Natural killer cell (primary cell): ENCODE results near the gene GFOD2. TPM values are rescaled to one million over a fixed set of nuclear protein-coding genes. Genes with fewer than 3 reads are reported as not detected.

Experiments
- ATAC-seq, 3 donors: fragments of 150-1000 bp in 2 of 3; fragments of 200-7000 bp in 1 of 3; cut with Tn5 transposase; 1 replicate in 1 of 3; 2 replicates in 2 of 3; pipeline ENCODE4 v1.10.0; 2021; ENCODE audit warnings: mild to moderate bottlenecking in 2 of 3, moderate library complexity in 2 of 3
- DNase-seq, 2 donors: peaks; one replicate each; pipeline versions ENCODE4 v3.0.0 to v3.0.0-alpha.2; 2013 to 2021; ENCODE audit warnings: mixed read lengths in 1 of 2
- H3K27ac ChIP-seq: one replicate; pipeline ENCODE4 v1.5.1; 2013; ENCODE audit warnings: mild to moderate bottlenecking, low read length
- H3K27me3 ChIP-seq: one replicate; pipeline ENCODE4 v1.6.1; 2013; ENCODE audit warnings: low read length; ENCODE audit not compliant: control insufficient read depth, insufficient read depth
- H3K36me3 ChIP-seq: one replicate; pipeline ENCODE4 v1.6.1; 2013; ENCODE audit warnings: low read length; ENCODE audit not compliant: control insufficient read depth, insufficient read depth
- H3K4me1 ChIP-seq: one replicate; pipeline ENCODE4 v1.6.1; 2013; ENCODE audit warnings: low read length; ENCODE audit not compliant: control insufficient read depth, insufficient read depth
- H3K4me3 ChIP-seq: one replicate; pipeline ENCODE4 v1.5.1; 2013; ENCODE audit warnings: low read length
- H3K9me3 ChIP-seq: one replicate; pipeline ENCODE4 v1.6.1; 2013; ENCODE audit warnings: low read length; ENCODE audit not compliant: control insufficient read depth, insufficient read depth
- H3K27ac Mint-ChIP-seq, 2 donors: one replicate each; pipeline ENCODE4 v1.8.0; 2022; ENCODE audit warnings: mild to moderate bottlenecking in 2 of 2, mixed read lengths in 2 of 2, moderate library complexity in 1 of 2
- H3K27me3 Mint-ChIP-seq, 2 donors: one replicate each; pipeline ENCODE4 v1.8.0; 2022; ENCODE audit warnings: low read depth in 2 of 2, mixed read lengths in 2 of 2
- H3K36me3 Mint-ChIP-seq: one replicate; pipeline ENCODE4 v1.8.0; 2022; ENCODE audit warnings: mixed read lengths
- H3K4me1 Mint-ChIP-seq, 2 donors: one replicate each; pipeline ENCODE4 v1.8.0; 2022; ENCODE audit warnings: mixed read lengths in 2 of 2
- H3K4me3 Mint-ChIP-seq: one replicate; pipeline ENCODE4 v1.8.0; 2022; ENCODE audit warnings: mild to moderate bottlenecking, moderate library complexity, mixed read lengths
- H3K9me3 Mint-ChIP-seq, 2 donors: one replicate each; pipeline ENCODE4 v1.8.0; 2022; ENCODE audit warnings: mixed read lengths in 2 of 2
- WGBS: methylation state at CpG from one replicate; pipeline ENCODE4 v1.1.7; 2013; ENCODE audit warnings: missing lambda C conversion rate; ENCODE audit not compliant: insufficient coverage; 5-methylcytosine and 5-hydroxymethylcytosine counted together
- intact Hi-C: fragments of 100-400 bp; cut with micrococcal nuclease; formaldehyde crosslinking; loops from one replicate; pipeline ENCODE4 v1.14.2; 2022
- total RNA-seq, 4 donors: library from RNA; stranded (reverse); fragments of 120-200 nt in 1 of 4; gene quantifications; one replicate each; pipeline versions ENCODE4 v1.2.3 to v1.2.4, GENCODE V29; 2013 to 2022
- TF ChIP-seq, protein P1 (sequence below): fragments of 200-600 bp; IDR thresholded peaks from one replicate; pipeline ENCODE4 v1.8.0; 2022; ENCODE audit warnings: antibody characterized with exemption

The GFOD2 gene
- total RNA-seq, 3 donors from 2014 or later (not counting 1 experiment from before 2014, with no cell fraction given), result 6.5 to 10.9 (median 8.3) TPM

DNA sequence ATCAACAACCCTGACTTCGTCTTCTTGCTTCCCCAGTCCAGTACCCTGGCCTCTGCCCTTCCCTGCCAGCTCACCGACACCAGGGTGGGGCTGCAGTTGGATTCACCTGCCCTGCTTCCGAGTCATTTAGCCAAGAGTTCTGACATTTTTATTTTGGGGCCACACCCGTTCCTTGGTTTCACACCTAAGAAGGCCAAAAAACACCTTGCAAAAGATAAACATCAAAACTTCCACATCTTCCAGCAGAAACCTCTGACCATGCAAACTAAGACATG is 41.8 kb upstream of the GFOD2 start:
- ATAC-seq (no peak), DNase-seq (no peak)
- H3K4me3 ChIP-seq, result no peak overlapping the region
- no peaks in the 10 kb centered on the region for H3K9me3 ChIP-seq
- H3K27ac ChIP-seq, result no peak overlapping the region
- no peaks in the 10 kb centered on the region for H3K27me3 ChIP-seq
- TF ChIP-seq, protein P1, sequence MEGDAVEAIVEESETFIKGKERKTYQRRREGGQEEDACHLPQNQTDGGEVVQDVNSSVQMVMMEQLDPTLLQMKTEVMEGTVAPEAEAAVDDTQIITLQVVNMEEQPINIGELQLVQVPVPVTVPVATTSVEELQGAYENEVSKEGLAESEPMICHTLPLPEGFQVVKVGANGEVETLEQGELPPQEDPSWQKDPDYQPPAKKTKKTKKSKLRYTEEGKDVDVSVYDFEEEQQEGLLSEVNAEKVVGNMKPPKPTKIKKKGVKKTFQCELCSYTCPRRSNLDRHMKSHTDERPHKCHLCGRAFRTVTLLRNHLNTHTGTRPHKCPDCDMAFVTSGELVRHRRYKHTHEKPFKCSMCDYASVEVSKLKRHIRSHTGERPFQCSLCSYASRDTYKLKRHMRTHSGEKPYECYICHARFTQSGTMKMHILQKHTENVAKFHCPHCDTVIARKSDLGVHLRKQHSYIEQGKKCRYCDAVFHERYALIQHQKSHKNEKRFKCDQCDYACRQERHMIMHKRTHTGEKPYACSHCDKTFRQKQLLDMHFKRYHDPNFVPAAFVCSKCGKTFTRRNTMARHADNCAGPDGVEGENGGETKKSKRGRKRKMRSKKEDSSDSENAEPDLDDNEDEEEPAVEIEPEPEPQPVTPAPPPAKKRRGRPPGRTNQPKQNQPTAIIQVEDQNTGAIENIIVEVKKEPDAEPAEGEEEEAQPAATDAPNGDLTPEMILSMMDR, result no peak
- Mint-ChIP-seq H3K9me3 (no peaks in the 10 kb centered on the region), H3K27ac (peak overlapping the region; percentile 59 to 61), H3K4me3 (no peak overlapping the region), H3K27me3 (no peaks in the 10 kb centered on the region), H3K4me1 (peaks cover 17 to 23% of the 10 kb centered on the region in 2 donors), H3K36me3 (no peaks in the 10 kb centered on the region)
- H3K36me3 ChIP-seq, result peaks cover 9% of the 10 kb centered on the region
- intact Hi-C loops, result no loop called here
- WGBS, result 88% methylated on average over 4 of the region's 4 CpGs
- peaks cover 11% of the 10 kb centered on the region for H3K4me1 ChIP-seq

GRCh38 chr16:67760206-67760955 is 41.3 kb upstream of the GFOD2 start:
- H3K9me3 ChIP-seq, result no peaks in the 10 kb centered on the region
- no peaks in the 10 kb centered on the region for H3K27me3 ChIP-seq
- ATAC-seq (no peak), DNase-seq (no peak)
- WGBS, result 60% methylated on average over 8 of the region's 8 CpGs
- TF ChIP-seq, protein P1, result no peak
- H3K4me3 ChIP-seq, result no peak overlapping the region
- Mint-ChIP-seq H3K36me3 (no peaks in the 10 kb centered on the region), H3K27ac (peak overlapping the region; percentile 59 to 61), H3K27me3 (no peaks in the 10 kb centered on the region), H3K4me3 (no peak overlapping the region), H3K4me1 (peaks cover 17 to 23% of the 10 kb centered on the region in 2 donors), H3K9me3 (no peaks in the 10 kb centered on the region)
- H3K36me3 ChIP-seq, result peaks cover 9% of the 10 kb centered on the region
- intact Hi-C loops, result no loop called here
- no peak overlapping the region for H3K27ac ChIP-seq
- H3K4me1 ChIP-seq, result peaks cover 11% of the 10 kb centered on the region

DNA sequence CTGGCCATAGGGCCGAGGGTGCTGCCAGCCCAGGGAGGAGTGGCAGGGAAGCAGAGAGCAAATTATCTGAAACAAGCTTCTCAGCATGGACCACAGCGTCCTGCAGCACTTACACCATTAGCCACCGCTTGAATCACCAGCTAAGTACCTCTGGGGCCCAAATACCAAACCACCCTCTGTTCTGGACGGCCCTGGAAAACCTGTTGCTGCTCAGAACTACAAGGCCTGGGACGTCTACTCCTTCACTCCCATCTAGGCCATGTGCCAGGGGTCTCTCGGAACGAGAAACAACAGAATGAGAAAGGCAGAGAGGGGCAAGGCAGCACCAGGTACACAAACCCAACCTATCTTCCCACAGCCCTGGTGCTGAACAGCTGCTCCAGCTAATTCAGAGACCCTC is 39.9 kb upstream of the GFOD2 start:
- Histone ChIP-seq H3K4me3 (no peak overlapping the region), H3K27ac (no peak overlapping the region), H3K4me1 (peaks cover 11% of the 10 kb centered on the region), H3K36me3 (peaks cover 11% of the 10 kb centered on the region), H3K9me3 (no peaks in the 10 kb centered on the region), H3K27me3 (no peaks in the 10 kb centered on the region)
- H3K4me1 Mint-ChIP-seq, result peaks cover 17 to 23% of the 10 kb centered on the region in 2 donors
- H3K27me3 Mint-ChIP-seq, result no peaks in the 10 kb centered on the region
- no peaks in the 10 kb centered on the region for H3K9me3 Mint-ChIP-seq
- no peaks in the 10 kb centered on the region for H3K36me3 Mint-ChIP-seq
- intact Hi-C loops, result no loop called here
- H3K4me3 Mint-ChIP-seq, result no peak overlapping the region
- TF ChIP-seq, protein P1, result no peak
- no peak overlapping the region for H3K27ac Mint-ChIP-seq
- ATAC-seq (no peak), DNase-seq (no peak)
- WGBS, result 96% methylated on average over 7 of the region's 7 CpGs

DNA sequence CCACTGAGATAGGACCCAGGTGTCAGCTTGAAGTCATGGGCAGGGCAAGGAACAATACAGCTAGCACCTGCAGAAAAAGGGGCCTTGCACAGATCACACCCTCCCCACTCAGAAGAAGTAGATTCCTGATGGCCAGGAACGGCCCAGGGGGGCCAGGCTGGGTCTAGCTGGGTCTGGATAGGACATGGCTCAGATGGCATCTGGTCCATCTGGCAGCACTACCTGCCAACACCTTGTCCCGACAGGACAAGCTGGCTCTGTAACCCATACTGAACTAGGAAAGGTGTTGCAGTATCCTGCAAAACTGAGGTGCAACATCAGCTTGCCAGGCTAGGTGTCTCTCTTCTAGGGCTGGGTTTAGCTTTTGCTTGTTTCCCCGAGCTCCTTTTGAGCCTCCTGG is 38.9 kb upstream of the GFOD2 start:
- H3K4me3 Mint-ChIP-seq, result no peak overlapping the region
- intact Hi-C loops, result no loop called here

More for the DNA sequence above, 38.9 kb upstream of the GFOD2 start:
- H3K4me1 ChIP-seq, result peaks cover 11% of the 10 kb centered on the region
- no peaks in the 10 kb centered on the region for H3K36me3 Mint-ChIP-seq
- no peaks in the 10 kb centered on the region for H3K9me3 ChIP-seq
- no peak for ATAC-seq
- no peaks in the 10 kb centered on the region for H3K27me3 ChIP-seq
- H3K4me3 ChIP-seq, result no peak overlapping the region
- no peaks in the 10 kb centered on the region for H3K27me3 Mint-ChIP-seq
- peaks cover 17 to 22% of the 10 kb centered on the region in 2 donors for H3K4me1 Mint-ChIP-seq
- TF ChIP-seq, protein P1, result no peak
- no peaks in the 10 kb centered on the region for H3K9me3 Mint-ChIP-seq
- H3K27ac ChIP-seq, result no peak overlapping the region
- no peak for DNase-seq
- WGBS, result 96% methylated on average over 3 of the region's 3 CpGs
- H3K36me3 ChIP-seq, result peaks cover 11% of the 10 kb centered on the region
- no peak overlapping the region for H3K27ac Mint-ChIP-seq
